Fibroblast of the aortic adventitia (primary cell): ENCODE measurements around the gene ZBTB47. TPM values are rescaled to one million over a fixed set of nuclear protein-coding genes. Genes with fewer than 3 reads are reported as not detected.

Experiments
- DNase-seq: peaks from one replicate; pipeline ENCODE4 v3.0.0-alpha.2; 2010; ENCODE audit warnings: low read depth
- H3K4me3 ChIP-seq: 2 replicates; pipeline ENCODE4 v1.5.1; 2011; ENCODE audit warnings: low read depth, mild to moderate bottlenecking, control low read depth, low read length, moderate library complexity
- CTCF ChIP-seq: IDR thresholded peaks from 2 replicates; pipeline ENCODE4 v1.5.1; 2011; ENCODE audit warnings: mild to moderate bottlenecking, low read length, control low read depth, inconsistent platforms; ENCODE audit not compliant: insufficient read depth
- total RNA-seq: library from RNA; depleted of rRNA; stranded (reverse); fragments of >200 nt; gene quantifications from 2 replicates; pipeline ENCODE4 v1.2.3, GENCODE V29; 2012; ENCODE audit warnings: low replicate concordance

The ZBTB47 gene
- total RNA-seq = 22.3 and 41.8 TPM in 2 replicates

- DNase-seq = peak; percentile 46
- H3K4me3 ChIP-seq = peak within 1 kb of the TSS; percentile 87
- no peak for TF ChIP-seq CTCF
Observed at GRCh38 chr3:42653560-42654330, at the start of gene ZBTB47. TSS of gene ZBTB47 (plus strand) at chr3:42653697. CDS start at chr3:42658356, 4,659 bp downstream.

- no peak for DNase-seq
- no peak for TF ChIP-seq CTCF
- no peak overlapping the region for H3K4me3 ChIP-seq
Observed at GRCh38 chr3:42605546-42606173, 47.8 kb upstream of the ZBTB47 start.

- TF ChIP-seq CTCF = no peak
- DNase-seq = peak; percentile 47
- H3K4me3 ChIP-seq = no peak overlapping the region
Observed at GRCh38 chr3:42608581-42608980, 44.9 kb upstream of the ZBTB47 start.

GRCh38 chr3:42610976-42611375 is 42.5 kb upstream of the ZBTB47 start:
- H3K4me3 ChIP-seq = no peak overlapping the region
- TF ChIP-seq CTCF = no peak
- DNase-seq = no peak

- no peak for TF ChIP-seq CTCF
- DNase-seq = no peak
- no peak overlapping the region for H3K4me3 ChIP-seq
Observed at GRCh38 chr3:42612217-42612616, 41.3 kb upstream of the ZBTB47 start.

- no peak for TF ChIP-seq CTCF
- no peak for DNase-seq
- H3K4me3 ChIP-seq = no peak overlapping the region
Observed at GRCh38 chr3:42612928-42613327, 40.6 kb upstream of the ZBTB47 start.
